Dendritic cell treated with granulocyte-macrophage colony-stimulating factor and Interleukin-4, amounts not matched to agents 40 ng/mL and 50 ng/mL, for 4 days (primary cell): ENCODE results near the gene PJA1.

ENCODE experiments used
- H3K27ac Mint-ChIP-seq: one replicate; pipeline ENCODE4 v1.8.0; 2022; ENCODE audit warnings: mild to moderate bottlenecking, mixed read lengths
- H3K27me3 Mint-ChIP-seq: one replicate; pipeline ENCODE4 v1.8.0; 2022; ENCODE audit warnings: mild to moderate bottlenecking, mixed read lengths
- H3K36me3 Mint-ChIP-seq: one replicate; pipeline ENCODE4 v1.8.0; 2022; ENCODE audit warnings: low read depth, mixed read lengths
- H3K4me1 Mint-ChIP-seq: one replicate; pipeline ENCODE4 v1.8.0; 2022; ENCODE audit warnings: low read depth, mixed read lengths
- H3K4me3 Mint-ChIP-seq: one replicate; pipeline ENCODE4 v1.8.0; 2022; ENCODE audit warnings: mild to moderate bottlenecking, moderate library complexity, mixed read lengths
- H3K9me3 Mint-ChIP-seq: one replicate; pipeline ENCODE4 v1.8.0; 2022; ENCODE audit warnings: mixed read lengths
- intact Hi-C: fragments of 100-400 bp; cut with micrococcal nuclease; formaldehyde crosslinking; loops from one replicate; pipeline ENCODE4 v1.15.0; 2022

The PJA1 gene

GRCh38 chrX:69127466-69127865 is 37.8 kb downstream of the PJA1 start:
- intact Hi-C loops: no loop called here
- H3K27me3 Mint-ChIP-seq: peaks cover 38% of the 10 kb centered on the region

GRCh38 chrX:69126642-69127041 is 38.6 kb downstream of the PJA1 start:
- Mint-ChIP-seq H3K4me3 (no peak overlapping the region), H3K9me3 (no peaks in the 10 kb centered on the region), H3K4me1 (no peaks in the 10 kb centered on the region), H3K27me3 (peaks cover 34% of the 10 kb centered on the region), H3K27ac (no peak overlapping the region), H3K36me3 (no peaks in the 10 kb centered on the region)
- intact Hi-C loops: no loop called here

More at GRCh38 chrX:69127466-69127865, 37.8 kb downstream of the PJA1 start:
- Mint-ChIP-seq H3K4me3 (no peak overlapping the region), H3K4me1 (no peaks in the 10 kb centered on the region), H3K36me3 (no peaks in the 10 kb centered on the region), H3K27ac (no peak overlapping the region), H3K9me3 (no peaks in the 10 kb centered on the region)

- intact Hi-C loops: no loop called here
- Mint-ChIP-seq H3K27me3 (peaks cover 25% of the 10 kb centered on the region), H3K4me1 (no peaks in the 10 kb centered on the region), H3K27ac (no peak overlapping the region), H3K4me3 (no peak overlapping the region), H3K36me3 (no peaks in the 10 kb centered on the region), H3K9me3 (no peaks in the 10 kb centered on the region)
These were observed 40.2 kb downstream of the PJA1 start for GRCh38 chrX:69125094-69125493.

- Mint-ChIP-seq H3K27ac (no peak overlapping the region), H3K36me3 (no peaks in the 10 kb centered on the region), H3K4me1 (no peaks in the 10 kb centered on the region), H3K27me3 (peaks cover 17% of the 10 kb centered on the region), H3K4me3 (no peak overlapping the region), H3K9me3 (no peaks in the 10 kb centered on the region)
- intact Hi-C loops: no loop called here
These were observed 41.1 kb downstream of the PJA1 start for GRCh38 chrX:69124108-69124507.

- no peaks in the 10 kb centered on the region for H3K4me1 Mint-ChIP-seq
- intact Hi-C loops: no loop called here
- H3K36me3 Mint-ChIP-seq: no peaks in the 10 kb centered on the region
- peaks cover 11% of the 10 kb centered on the region for H3K27me3 Mint-ChIP-seq
- H3K9me3 Mint-ChIP-seq: no peaks in the 10 kb centered on the region
- no peak overlapping the region for H3K4me3 Mint-ChIP-seq
- H3K27ac Mint-ChIP-seq: no peak overlapping the region
These were observed 41.8 kb downstream of the PJA1 start for GRCh38 chrX:69123481-69123880.

GRCh38 chrX:69121321-69122000 is 43.8 kb downstream of the PJA1 start:
- intact Hi-C loops: no loop called here
- no peaks in the 10 kb centered on the region for H3K4me1 Mint-ChIP-seq
- no peak overlapping the region for H3K4me3 Mint-ChIP-seq

GRCh38 chrX:69120476-69120875 is 44.8 kb downstream of the PJA1 start:
- Mint-ChIP-seq H3K27me3 (no peaks in the 10 kb centered on the region), H3K4me3 (no peak overlapping the region), H3K4me1 (no peaks in the 10 kb centered on the region), H3K27ac (no peak overlapping the region), H3K9me3 (no peaks in the 10 kb centered on the region), H3K36me3 (no peaks in the 10 kb centered on the region)
- intact Hi-C loops: no loop called here

More at GRCh38 chrX:69121321-69122000, 43.8 kb downstream of the PJA1 start:
- no peaks in the 10 kb centered on the region for H3K27me3 Mint-ChIP-seq
- H3K27ac Mint-ChIP-seq: no peak overlapping the region
- H3K9me3 Mint-ChIP-seq: no peaks in the 10 kb centered on the region
- no peaks in the 10 kb centered on the region for H3K36me3 Mint-ChIP-seq

- Mint-ChIP-seq H3K9me3 (no peaks in the 10 kb centered on the region), H3K27ac (no peak overlapping the region), H3K27me3 (no peaks in the 10 kb centered on the region), H3K36me3 (no peaks in the 10 kb centered on the region), H3K4me3 (no peak overlapping the region), H3K4me1 (no peaks in the 10 kb centered on the region)
- intact Hi-C loops: no loop called here
These were observed 46.1 kb downstream of the PJA1 start for GRCh38 chrX:69119122-69119521.

GRCh38 chrX:69117876-69118526 is 47.3 kb downstream of the PJA1 start:
- no peaks in the 10 kb centered on the region for H3K4me1 Mint-ChIP-seq
- H3K27me3 Mint-ChIP-seq: no peaks in the 10 kb centered on the region
- H3K36me3 Mint-ChIP-seq: no peaks in the 10 kb centered on the region
- no peak overlapping the region for H3K4me3 Mint-ChIP-seq
- no peaks in the 10 kb centered on the region for H3K9me3 Mint-ChIP-seq
- H3K27ac Mint-ChIP-seq: no peak overlapping the region
- intact Hi-C loops: no loop called here

- Mint-ChIP-seq H3K27ac (no peak overlapping the region), H3K27me3 (no peaks in the 10 kb centered on the region), H3K4me3 (no peak overlapping the region), H3K4me1 (no peaks in the 10 kb centered on the region), H3K9me3 (no peaks in the 10 kb centered on the region), H3K36me3 (no peaks in the 10 kb centered on the region)
- intact Hi-C loops: no loop called here
These were observed 49.2 kb downstream of the PJA1 start for GRCh38 chrX:69116077-69116476.

- Mint-ChIP-seq H3K27me3 (no peaks in the 10 kb centered on the region), H3K27ac (no peak overlapping the region), H3K9me3 (no peaks in the 10 kb centered on the region), H3K36me3 (no peaks in the 10 kb centered on the region), H3K4me1 (no peaks in the 10 kb centered on the region), H3K4me3 (no peak overlapping the region)
- intact Hi-C loops: no loop called here
These were observed 51.5 kb downstream of the PJA1 start for GRCh38 chrX:69113723-69114122.
